MG63 (cell line): ENCODE results near the gene SNX22. TPM values are rescaled to one million over a fixed set of nuclear protein-coding genes. Genes with fewer than 3 reads are reported as not detected.
A peak's percentile ranks its signal among the peaks of the same experiment; 100 is the strongest.
"Not testable (repeated sequence)": the region's sequence is repeated elsewhere in the genome, so short reads cannot be mapped to it uniquely, and the experiment has no call there.

ENCODE experiments used
- DNase-seq: peaks from one replicate; pipeline ENCODE4 v3.0.0-alpha.2; 2020
- H3K27me3 ChIP-seq: fragments of 250-450 bp; sonication (Bioruptor Pico); 2 replicates; pipeline ENCODE4 v1.5.1; 2020; ENCODE audit warnings: mild to moderate bottlenecking, moderate library complexity
- H3K36me3 ChIP-seq: fragments of 250-450 bp; sonication (Bioruptor Pico); 2 replicates; pipeline ENCODE4 v1.5.1; 2020; ENCODE audit warnings: mild to moderate bottlenecking, moderate library complexity
- H3K4me3 ChIP-seq: fragments of 250-450 bp; sonication (Bioruptor Pico); 2 replicates; pipeline ENCODE4 v1.5.1; 2020; ENCODE audit warnings: mild to moderate bottlenecking, moderate library complexity
- H3K9me3 ChIP-seq: fragments of 250-450 bp; sonication (Bioruptor Pico); 2 replicates; pipeline ENCODE4 v1.5.1; 2020; ENCODE audit warnings: mild to moderate bottlenecking, moderate library complexity
- total RNA-seq: library from RNA; depleted of rRNA; stranded (reverse); fragments of >200 nt; shearing (Covaris generic); gene quantifications from 2 replicates; pipeline ENCODE4 v1.2.3, GENCODE V29; 2014; ENCODE audit warnings: low replicate concordance; rRNA removed

The SNX22 gene
- total RNA-seq = not detected in 2 replicates

GRCh38 chr15:64151727-64152506 lies at the start of gene SNX22:
SNX22 (plus strand) TSS chr15:64151731; CDS start chr15:64151776, 45 bp downstream.
- Histone ChIP-seq H3K4me3 (peak within 1 kb of the TSS; percentile 36), H3K36me3 (peaks cover 27% of the 10 kb centered on the region), H3K9me3 (no peaks in the 10 kb centered on the region), H3K27me3 (peaks cover 10% of the 10 kb centered on the region; the same call in 1 of the 2 replicates)
- DNase-seq = no peak

- Histone ChIP-seq H3K27me3 (no peaks in the 10 kb centered on the region), H3K9me3 (no peaks in the 10 kb centered on the region), H3K4me3 (no peak overlapping the region), H3K36me3 (peaks cover 4% of the 10 kb centered on the region; the same call in 1 of the 2 replicates)
- DNase-seq = no peak
Observed at GRCh38 chr15:64102497-64102896, 49.0 kb upstream of the SNX22 start.

DNA sequence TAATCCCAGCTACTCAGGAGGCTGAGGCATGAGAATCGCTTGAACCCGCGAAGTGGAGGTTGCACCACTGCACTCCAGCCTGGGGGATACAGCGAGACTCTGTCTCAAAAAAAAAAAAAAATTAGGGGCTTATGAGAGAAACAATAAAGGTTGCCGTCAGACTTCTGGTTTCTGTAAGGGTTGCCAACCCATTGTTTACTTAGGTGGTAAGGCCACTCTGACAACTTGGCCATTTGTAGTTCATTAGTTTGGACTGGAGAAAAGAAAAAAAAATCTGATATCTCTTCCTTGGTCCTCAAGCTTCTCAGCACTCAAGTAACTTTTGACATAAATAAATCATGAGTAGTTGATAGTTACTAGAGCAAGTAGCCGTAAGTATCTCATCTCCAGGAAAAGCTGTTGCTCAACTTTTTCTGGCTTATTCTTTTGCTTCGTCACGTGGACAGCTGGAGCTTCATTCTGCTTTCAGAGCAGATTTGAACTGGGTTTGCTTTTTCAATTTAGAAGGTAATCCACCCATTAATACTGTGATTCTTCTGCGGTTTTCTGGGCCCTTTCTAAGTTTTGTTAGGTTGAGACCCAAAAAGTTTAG lies 46.3 kb upstream of the SNX22 start:
- DNase-seq = no peak

GRCh38 chr15:64107337-64107736 lies 44.2 kb upstream of the SNX22 start:
- Histone ChIP-seq H3K27me3 (no peaks in the 10 kb centered on the region), H3K4me3 (no peak overlapping the region), H3K36me3 (peaks cover 4% of the 10 kb centered on the region; the same call in 1 of the 2 replicates), H3K9me3 (no peaks in the 10 kb centered on the region)
- no peak for DNase-seq

More for the DNA sequence above, 46.3 kb upstream of the SNX22 start:
- no peaks in the 10 kb centered on the region for H3K27me3 ChIP-seq
- H3K4me3 ChIP-seq = no peak overlapping the region
- no peaks in the 10 kb centered on the region for H3K9me3 ChIP-seq
- H3K36me3 ChIP-seq = no peaks in the 10 kb centered on the region; the same call in 1 of the 2 replicates

GRCh38 chr15:64110108-64110701 lies 41.3 kb upstream of the SNX22 start:
- peaks cover 25% of the 10 kb centered on the region for H3K36me3 ChIP-seq
- not testable (repeated sequence) for H3K9me3 ChIP-seq, H3K4me3 ChIP-seq, DNase-seq, H3K27me3 ChIP-seq

DNA sequence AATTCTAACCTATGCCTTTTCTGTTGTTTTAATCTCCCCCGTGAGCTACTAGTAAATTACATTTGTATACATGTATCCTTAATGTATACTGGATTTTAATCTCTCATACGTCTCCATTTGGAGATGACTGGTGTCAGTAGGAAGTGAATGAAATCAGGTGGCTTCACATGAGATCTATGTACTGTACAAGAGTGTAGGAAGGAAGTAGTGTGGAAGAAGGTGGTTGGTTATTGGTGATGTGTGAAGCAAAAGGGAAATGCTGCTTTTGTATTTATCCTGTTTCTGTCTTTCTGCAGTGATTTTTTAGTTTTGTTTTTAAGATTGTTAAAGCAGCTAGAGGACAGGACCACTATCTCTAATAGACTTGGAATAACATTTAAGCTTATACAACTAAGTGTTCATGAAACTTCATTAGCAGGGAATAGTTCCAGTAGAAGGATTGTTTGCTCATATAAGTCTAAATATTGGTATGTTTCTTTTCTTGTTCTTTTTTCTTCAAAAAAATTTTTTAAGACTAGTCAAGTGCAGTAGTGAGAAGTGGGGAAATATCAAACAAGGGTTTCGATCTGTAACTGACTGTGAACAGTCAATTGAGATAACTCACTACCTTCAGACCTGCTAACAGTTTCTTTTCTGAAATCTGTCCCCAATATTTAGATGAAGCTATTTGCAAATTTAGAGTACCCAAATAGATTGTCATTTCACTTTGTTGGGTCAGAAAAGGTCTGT lies 40.4 kb upstream of the SNX22 start:
- no peak for DNase-seq
- H3K4me3 ChIP-seq = no peak overlapping the region

DNA sequence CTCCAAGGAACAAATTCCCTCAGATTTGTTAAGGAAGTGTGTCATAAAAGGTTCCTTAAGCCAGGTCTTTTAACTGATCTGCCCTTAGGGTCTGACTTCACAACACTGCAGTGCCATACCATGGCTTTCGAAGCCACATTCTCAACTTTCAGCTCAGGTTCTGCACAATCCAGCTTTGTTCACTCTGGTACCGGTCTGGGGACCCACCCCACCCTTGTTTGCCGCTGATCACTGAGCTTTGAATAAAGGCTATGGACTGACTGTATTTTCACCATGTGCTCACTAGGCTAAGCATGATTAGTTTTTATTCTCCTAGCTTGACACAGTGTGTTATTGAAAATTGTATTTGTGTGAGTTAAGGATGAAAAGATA lies 39.9 kb upstream of the SNX22 start:
- no peaks in the 10 kb centered on the region for H3K9me3 ChIP-seq
- no peaks in the 10 kb centered on the region for H3K27me3 ChIP-seq
- H3K36me3 ChIP-seq = peaks cover 34% of the 10 kb centered on the region
- DNase-seq = no peak
- no peak overlapping the region for H3K4me3 ChIP-seq

More for the DNA sequence above, 40.4 kb upstream of the SNX22 start:
- Histone ChIP-seq H3K36me3 (peaks cover 30% of the 10 kb centered on the region), H3K27me3 (no peaks in the 10 kb centered on the region), H3K9me3 (no peaks in the 10 kb centered on the region)

DNA sequence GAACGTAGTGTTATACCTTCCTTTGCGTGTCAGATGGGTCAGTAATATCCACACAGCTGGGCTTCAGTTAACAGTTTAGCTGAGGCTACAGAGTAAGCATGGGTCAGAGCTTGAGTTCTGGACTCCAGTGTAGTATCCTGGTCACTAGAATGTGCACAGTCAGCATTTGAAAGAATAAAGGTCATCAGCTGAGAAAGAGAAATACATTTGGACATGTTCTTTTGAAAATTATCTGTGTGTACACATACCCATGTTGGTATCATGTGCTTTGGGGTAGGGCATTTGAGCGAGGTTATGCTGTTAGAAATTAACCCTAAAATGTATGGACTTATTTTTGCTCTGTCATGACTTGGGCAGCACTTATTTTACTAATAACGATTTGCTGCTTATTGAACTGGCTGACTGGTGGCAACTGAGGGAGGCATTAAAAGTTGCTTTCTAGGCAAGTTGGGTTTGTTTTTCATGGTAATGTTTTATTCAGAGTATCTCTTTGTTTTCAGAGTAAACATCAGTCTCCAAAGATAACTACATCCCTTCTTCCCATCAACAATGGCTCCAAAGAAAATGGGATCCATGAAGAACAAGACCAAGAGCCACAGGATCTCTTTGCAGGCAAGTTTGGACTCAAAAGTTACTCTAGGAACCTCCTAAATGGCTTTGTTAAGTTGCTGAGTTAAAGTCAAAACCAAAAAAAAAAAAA lies 39.3 kb upstream of the SNX22 start:
- DNase-seq = no peak
- H3K9me3 ChIP-seq = no peaks in the 10 kb centered on the region
- H3K36me3 ChIP-seq = peaks cover 35% of the 10 kb centered on the region
- H3K27me3 ChIP-seq = no peaks in the 10 kb centered on the region
- no peak overlapping the region for H3K4me3 ChIP-seq

DNA sequence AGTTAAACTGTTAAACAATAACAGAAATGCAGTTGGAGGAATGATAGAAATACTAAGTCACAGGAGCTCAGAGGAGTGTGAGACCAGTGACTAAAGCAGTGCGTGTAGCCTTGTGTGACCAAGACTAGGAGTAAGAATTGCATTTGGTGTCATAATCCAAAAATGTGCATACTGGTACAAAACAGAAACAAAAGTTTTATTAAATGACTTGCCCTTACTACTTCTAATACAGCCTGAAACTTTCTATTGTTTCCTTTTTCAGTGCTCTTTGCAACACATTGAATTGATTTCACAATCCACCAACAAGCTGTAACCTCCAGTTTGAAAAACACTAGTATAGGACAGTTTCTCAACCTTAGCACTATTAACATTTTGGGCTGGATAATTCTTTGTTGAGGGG lies 38.6 kb upstream of the SNX22 start:
- no peak for DNase-seq
- Histone ChIP-seq H3K4me3 (no peak overlapping the region), H3K27me3 (no peaks in the 10 kb centered on the region), H3K9me3 (no peaks in the 10 kb centered on the region), H3K36me3 (peaks cover 42% of the 10 kb centered on the region)

- Histone ChIP-seq H3K9me3 (no peaks in the 10 kb centered on the region; the same call in 1 of the 2 replicates), H3K4me3 (no peak overlapping the region), H3K36me3 (peaks cover 71% of the 10 kb centered on the region), H3K27me3 (no peaks in the 10 kb centered on the region)
- no peak for DNase-seq
Observed at GRCh38 chr15:64117759-64118487, 33.6 kb upstream of the SNX22 start.

DNA sequence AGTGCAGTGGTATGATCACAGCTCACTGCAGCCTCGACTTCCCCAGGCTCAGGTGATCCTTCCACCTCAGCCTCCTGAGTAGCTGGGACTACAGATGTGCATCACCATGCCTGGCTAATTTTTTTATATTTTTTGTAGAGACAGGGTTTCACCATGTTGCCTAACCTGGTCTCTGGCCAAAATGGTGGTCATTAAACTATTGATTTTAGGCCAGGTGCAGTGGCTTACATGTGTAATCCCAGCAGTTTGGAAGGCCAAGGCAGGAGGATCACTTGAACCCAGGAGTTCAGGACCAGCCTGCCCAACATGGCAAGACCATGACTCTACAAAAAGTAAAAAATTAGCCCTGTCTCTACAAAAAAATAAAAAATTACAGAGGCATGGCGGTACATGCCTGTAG lies 31.2 kb upstream of the SNX22 start:
- not testable (repeated sequence) for DNase-seq, H3K9me3 ChIP-seq, H3K27me3 ChIP-seq, H3K4me3 ChIP-seq
- H3K36me3 ChIP-seq = peaks cover 65% of the 10 kb centered on the region

GRCh38 chr15:64121614-64122013 lies 29.9 kb upstream of the SNX22 start:
- Histone ChIP-seq H3K36me3 (peaks cover 65% of the 10 kb centered on the region), H3K9me3 (no peaks in the 10 kb centered on the region; the same call in 1 of the 2 replicates), H3K4me3 (no peak overlapping the region), H3K27me3 (no peaks in the 10 kb centered on the region)
- DNase-seq = no peak

DNA sequence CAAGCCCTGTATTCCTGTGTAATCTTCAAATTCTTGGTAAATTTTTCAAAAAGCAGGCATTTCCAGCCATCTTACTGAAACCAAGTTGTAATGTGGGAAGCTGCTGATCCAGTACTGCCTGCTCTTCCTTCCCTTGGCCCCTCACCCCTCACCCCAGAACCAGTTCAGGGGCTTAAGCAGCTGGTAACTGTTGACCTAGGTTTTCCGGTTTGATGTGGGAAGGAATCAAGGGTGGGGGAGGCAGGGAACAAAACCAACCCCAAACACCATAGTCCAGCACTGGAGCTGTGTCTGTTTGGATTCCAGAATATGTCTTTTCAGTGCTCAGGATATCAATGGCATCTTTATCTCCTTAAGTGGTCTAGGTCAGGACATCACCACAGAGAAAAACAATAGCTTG lies 29.1 kb upstream of the SNX22 start:
- Histone ChIP-seq H3K27me3 (no peaks in the 10 kb centered on the region), H3K36me3 (peaks cover 70% of the 10 kb centered on the region), H3K4me3 (no peak overlapping the region), H3K9me3 (no peaks in the 10 kb centered on the region; the same call in 1 of the 2 replicates)
- DNase-seq = no peak

DNA sequence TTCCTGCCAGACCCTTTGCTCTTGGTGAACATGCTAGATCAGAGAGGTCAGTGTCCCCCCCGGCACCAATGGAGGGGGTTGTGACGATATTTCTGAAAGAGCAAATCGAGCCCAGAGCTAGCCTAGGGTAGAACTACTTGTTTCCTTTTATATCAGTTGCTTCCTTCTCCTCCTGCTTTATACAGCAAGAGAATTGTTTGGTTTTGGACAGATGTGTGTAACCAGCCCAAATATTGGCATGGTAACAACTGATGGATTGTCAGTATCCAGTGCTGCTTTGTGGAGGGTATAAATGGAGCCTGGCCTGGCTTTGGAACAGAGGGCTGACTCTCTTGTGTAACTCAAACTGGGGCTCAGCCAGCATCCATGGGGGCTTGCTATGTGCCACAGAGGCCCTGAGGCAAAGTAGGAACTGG lies 28.6 kb upstream of the SNX22 start:
- no peaks in the 10 kb centered on the region; the same call in 1 of the 2 replicates for H3K9me3 ChIP-seq
- H3K36me3 ChIP-seq = peaks cover 70% of the 10 kb centered on the region
- H3K4me3 ChIP-seq = no peak overlapping the region
- H3K27me3 ChIP-seq = no peaks in the 10 kb centered on the region
- DNase-seq = no peak

- Histone ChIP-seq H3K9me3 (no peaks in the 10 kb centered on the region), H3K27me3 (no peaks in the 10 kb centered on the region), H3K4me3 (no peak overlapping the region), H3K36me3 (peaks cover 72% of the 10 kb centered on the region)
- DNase-seq = no peak
Observed at GRCh38 chr15:64125978-64126377, 25.6 kb upstream of the SNX22 start.
